CD14-positive monocyte (primary cell): Measurements from ENCODE around the gene POLR2B. TPM values are rescaled to one million over a fixed set of nuclear protein-coding genes. Genes with fewer than 3 reads are reported as not detected.

ENCODE experiments used
- DNase-seq, 3 donors: peaks; one replicate each; pipeline ENCODE4 v3.0.0-alpha.2; 2011 to 2022
- H2AFZ ChIP-seq: 2 replicates; pipeline ENCODE4 v1.6.0; 2012; ENCODE audit warnings: mild to moderate bottlenecking, low read depth, low read length, inconsistent platforms; ENCODE audit not compliant: insufficient read depth, poor library complexity, severe bottlenecking
- H3K27ac ChIP-seq, 2 donors: 1 replicate in 1 of 2; 2 replicates in 1 of 2; pipeline ENCODE4 v1.5.1; 2012 to 2013; ENCODE audit warnings: low read length in 2 of 2, control low read depth in 1 of 2, inconsistent platforms in 1 of 2, low read depth in 1 of 2, mild to moderate bottlenecking in 1 of 2
- H3K27me3 ChIP-seq, 2 donors: one replicate each; pipeline versions ENCODE4 v1.6.0 to v1.6.1; 2011 to 2013; ENCODE audit warnings: low read length in 2 of 2; ENCODE audit not compliant: control insufficient read depth in 2 of 2, insufficient read depth in 2 of 2
- H3K36me3 ChIP-seq, 2 donors: replicated peaks in 1 of 2; 1 replicate in 1 of 2; 2 replicates in 1 of 2; pipeline versions ENCODE4 v1.5.1 to v1.6.1; 2012 to 2013; ENCODE audit warnings: low read length in 2 of 2, control low read depth in 1 of 2, inconsistent platforms in 1 of 2, mild to moderate bottlenecking in 1 of 2; ENCODE audit not compliant: insufficient read depth in 2 of 2, control insufficient read depth in 1 of 2
- H3K4me1 ChIP-seq, 2 donors: 1 replicate in 1 of 2; 2 replicates in 1 of 2; pipeline versions ENCODE4 v1.5.1 to v1.6.1; 2012 to 2013; ENCODE audit warnings: low read length in 2 of 2, control low read depth in 1 of 2, inconsistent platforms in 1 of 2, mild to moderate bottlenecking in 1 of 2, moderate library complexity in 1 of 2; ENCODE audit not compliant: insufficient read depth in 2 of 2, control insufficient read depth in 1 of 2
- H3K4me2 ChIP-seq: replicated peaks from 2 replicates; pipeline ENCODE3; 2012; ENCODE audit warnings: low read length, moderate library complexity, mild to moderate bottlenecking; ENCODE audit not compliant: poor library complexity, severe bottlenecking; ENCODE audit errors: extremely low read depth
- H3K4me3 ChIP-seq, 3 experiments: fragments of 200-600 bp in 1 of 3; sonication (generic) in 1 of 3; replicated peaks in 1 of 3; 1 replicate in 2 of 3; 2 replicates in 1 of 3; pipeline ENCODE4 v1.5.1; 2011 to 2013; ENCODE audit warnings: low read length in 3 of 3, mild to moderate bottlenecking in 3 of 3, control low read depth in 2 of 3, low read depth in 2 of 3, inconsistent platforms in 1 of 3, moderate library complexity in 1 of 3
- H3K79me2 ChIP-seq: 2 replicates; pipeline ENCODE4 v1.6.0; 2012; ENCODE audit warnings: mild to moderate bottlenecking, control low read depth, inconsistent platforms, low read length, moderate library complexity; ENCODE audit not compliant: insufficient read depth
- H3K9ac ChIP-seq: 2 replicates; pipeline ENCODE4 v1.6.0; 2017; ENCODE audit warnings: low read length, mild to moderate bottlenecking; ENCODE audit not compliant: insufficient read depth, poor library complexity, severe bottlenecking
- H3K9me3 ChIP-seq, 2 donors: replicated peaks in 1 of 2; 1 replicate in 1 of 2; 2 replicates in 1 of 2; pipeline versions ENCODE4 v1.5.1 to v1.6.1; 2012 to 2013; ENCODE audit warnings: low read length in 2 of 2, control low read depth in 1 of 2; ENCODE audit not compliant: control insufficient read depth in 1 of 2, insufficient read depth in 1 of 2
- H4K20me1 ChIP-seq: 2 replicates; pipeline ENCODE4 v1.6.0; 2012; ENCODE audit warnings: mild to moderate bottlenecking, low read length, control low read depth, moderate library complexity; ENCODE audit not compliant: insufficient read depth
- H3K27ac Mint-ChIP-seq, 7 donors: one replicate each; pipeline ENCODE4 v1.8.0; 2020; ENCODE audit warnings: mild to moderate bottlenecking in 7 of 7, mixed read lengths in 7 of 7, moderate library complexity in 6 of 7, inconsistent platforms in 2 of 7
- H3K27me3 Mint-ChIP-seq, 3 donors: one replicate each; pipeline ENCODE4 v1.8.0; 2021 to 2022; ENCODE audit warnings: low read depth in 3 of 3, mild to moderate bottlenecking in 3 of 3, mixed read lengths in 3 of 3, moderate library complexity in 3 of 3, inconsistent platforms in 1 of 3
- H3K36me3 Mint-ChIP-seq, 2 donors: one replicate each; pipeline ENCODE4 v1.8.0; 2020; ENCODE audit warnings: mixed read lengths in 2 of 2, inconsistent platforms in 1 of 2, mild to moderate bottlenecking in 1 of 2
- H3K4me1 Mint-ChIP-seq: one replicate; pipeline ENCODE4 v1.8.0; 2020; ENCODE audit warnings: mild to moderate bottlenecking, mixed read lengths
- H3K4me3 Mint-ChIP-seq, 2 donors: one replicate each; pipeline ENCODE4 v1.8.0; 2020; ENCODE audit warnings: mild to moderate bottlenecking in 2 of 2, mixed read lengths in 2 of 2, moderate library complexity in 1 of 2
- H3K9me3 Mint-ChIP-seq, 7 donors: one replicate each; pipeline ENCODE4 v1.8.0; 2020 to 2022; ENCODE audit warnings: mixed read lengths in 7 of 7, mild to moderate bottlenecking in 6 of 7, moderate library complexity in 6 of 7, inconsistent platforms in 2 of 7
- WGBS: methylation state at CpG from one replicate; pipeline ENCODE4 v1.1.5; 2013; ENCODE audit warnings: missing lambda C conversion rate; ENCODE audit not compliant: insufficient coverage; 5-methylcytosine and 5-hydroxymethylcytosine counted together
- intact Hi-C, 2 donors: fragments of 100-400 bp; cut with micrococcal nuclease; formaldehyde crosslinking; loops; one replicate each; pipeline versions ENCODE4 v1.15.0 to v1.15.1; 2023
- polyA plus RNA-seq, 3 donors: library from polyadenylated mRNA; depleted of rRNA in 1 of 3; unstranded in 2 of 3; stranded (reverse) in 1 of 3; fragments of 300-500 nt in 2 of 3; fragments of >200 nt in 1 of 3; fragmentation: Illumina TruSeq in 2 of 3; gene quantifications; 1 replicate in 2 of 3; 2 replicates in 1 of 3; pipeline ENCODE4 v1.2.3, GENCODE V29; 2012 to 2021
- TF ChIP-seq, protein P1 (sequence below): fragments of 200-600 bp; IDR thresholded peaks from one replicate; pipeline ENCODE4 v1.8.0; 2022; ENCODE audit warnings: antibody characterized with exemption, mild to moderate bottlenecking

Gene POLR2B
- polyA plus RNA-seq, 3 donors: 29.0 to 42.1 (median 36.1) TPM

DNA sequence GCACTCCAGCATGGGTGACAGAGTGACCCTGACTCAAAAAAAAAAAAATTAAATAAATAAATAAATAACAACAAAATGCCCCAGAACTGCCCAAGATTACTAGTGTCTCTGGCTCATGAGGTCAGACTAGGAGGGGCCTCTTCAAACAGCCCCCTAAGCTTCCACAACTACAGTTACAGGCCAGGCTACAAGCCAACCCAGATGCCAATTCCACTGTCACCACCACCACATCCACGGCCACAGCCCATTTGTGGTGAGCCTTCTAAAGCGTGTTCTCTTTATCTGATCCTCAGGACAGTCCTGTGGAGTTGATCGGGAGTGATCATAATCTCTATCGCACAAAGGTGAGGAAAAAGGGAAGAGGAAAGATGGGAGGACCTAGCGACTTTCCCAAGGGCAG is 94.9 kb downstream of the POLR2B start:
- Mint-ChIP-seq H3K4me3 (no peak overlapping the region), H3K9me3 (no peaks in the 10 kb centered on the region), H3K27me3 (no peaks in the 10 kb centered on the region), H3K27ac (peak overlapping the region in 1 of 7 donors; percentile 68), H3K36me3 (peaks cover 3% of the 10 kb centered on the region in 2 donors), H3K4me1 (peaks cover 23% of the 10 kb centered on the region)
- Histone ChIP-seq H3K27me3 (no peaks in the 10 kb centered on the region), H3K36me3 (no peaks in the 10 kb centered on the region), H3K27ac (no peak overlapping the region), H3K4me3 (no peak overlapping the region), H2AFZ (no peak overlapping the region), H3K9ac (no peak overlapping the region), H3K9me3 (no peaks in the 10 kb centered on the region), H3K4me2 (no peak overlapping the region), H3K4me1 (peaks cover 13 to 15% of the 10 kb centered on the region in 2 donors), H4K20me1 (no peaks in the 10 kb centered on the region), H3K79me2 (peaks cover 48% of the 10 kb centered on the region)
- intact Hi-C loops: no loop called here
- TF ChIP-seq, protein P1, sequence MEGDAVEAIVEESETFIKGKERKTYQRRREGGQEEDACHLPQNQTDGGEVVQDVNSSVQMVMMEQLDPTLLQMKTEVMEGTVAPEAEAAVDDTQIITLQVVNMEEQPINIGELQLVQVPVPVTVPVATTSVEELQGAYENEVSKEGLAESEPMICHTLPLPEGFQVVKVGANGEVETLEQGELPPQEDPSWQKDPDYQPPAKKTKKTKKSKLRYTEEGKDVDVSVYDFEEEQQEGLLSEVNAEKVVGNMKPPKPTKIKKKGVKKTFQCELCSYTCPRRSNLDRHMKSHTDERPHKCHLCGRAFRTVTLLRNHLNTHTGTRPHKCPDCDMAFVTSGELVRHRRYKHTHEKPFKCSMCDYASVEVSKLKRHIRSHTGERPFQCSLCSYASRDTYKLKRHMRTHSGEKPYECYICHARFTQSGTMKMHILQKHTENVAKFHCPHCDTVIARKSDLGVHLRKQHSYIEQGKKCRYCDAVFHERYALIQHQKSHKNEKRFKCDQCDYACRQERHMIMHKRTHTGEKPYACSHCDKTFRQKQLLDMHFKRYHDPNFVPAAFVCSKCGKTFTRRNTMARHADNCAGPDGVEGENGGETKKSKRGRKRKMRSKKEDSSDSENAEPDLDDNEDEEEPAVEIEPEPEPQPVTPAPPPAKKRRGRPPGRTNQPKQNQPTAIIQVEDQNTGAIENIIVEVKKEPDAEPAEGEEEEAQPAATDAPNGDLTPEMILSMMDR: no peak
- 80% methylated on average over 5 of the region's 5 CpGs for WGBS
- DNase-seq: no peak

DNA sequence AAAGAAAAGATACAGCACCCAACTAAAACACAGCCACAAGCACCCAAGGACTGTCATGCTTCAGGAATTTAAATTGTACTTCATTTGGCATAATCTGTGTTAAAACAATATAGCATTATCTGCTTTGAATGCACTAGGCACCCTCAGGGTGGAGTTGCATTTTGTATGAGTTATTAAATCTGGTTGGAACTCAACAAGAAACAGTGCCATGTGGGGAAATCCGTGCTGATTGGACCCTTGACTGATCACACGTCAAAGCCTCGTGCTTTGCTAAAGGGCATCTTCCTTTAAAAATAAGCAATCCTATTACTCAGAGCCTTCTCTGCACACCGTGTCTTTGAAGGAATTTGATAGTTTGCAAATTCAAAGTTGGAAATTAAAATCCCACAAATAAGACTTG is 96.0 kb downstream of the POLR2B start:
- H3K27me3 Mint-ChIP-seq: no peaks in the 10 kb centered on the region
- Histone ChIP-seq H3K9me3 (no peaks in the 10 kb centered on the region), H3K4me1 (peaks cover 13 to 15% of the 10 kb centered on the region in 2 donors), H3K4me3 (no peak overlapping the region), H3K4me2 (no peak overlapping the region), H3K27ac (no peak overlapping the region), H3K9ac (no peak overlapping the region), H4K20me1 (no peaks in the 10 kb centered on the region), H2AFZ (no peak overlapping the region), H3K27me3 (no peaks in the 10 kb centered on the region), H3K36me3 (no peaks in the 10 kb centered on the region), H3K79me2 (peaks cover 36% of the 10 kb centered on the region)
- no peak overlapping the region for H3K27ac Mint-ChIP-seq
- DNase-seq: no peak
- peaks cover 21% of the 10 kb centered on the region for H3K4me1 Mint-ChIP-seq
- no peaks in the 10 kb centered on the region for H3K9me3 Mint-ChIP-seq
- no peak overlapping the region for H3K4me3 Mint-ChIP-seq
- TF ChIP-seq, protein P1: no peak
- H3K36me3 Mint-ChIP-seq: peaks cover 0 to 3% of the 10 kb centered on the region in 2 donors
- no CpG with 5 or more reads among the region's 4 CpGs for WGBS
- intact Hi-C loops: no loop called here
